Measurements from ENCODE around the gene KANSL2.

DNA sequence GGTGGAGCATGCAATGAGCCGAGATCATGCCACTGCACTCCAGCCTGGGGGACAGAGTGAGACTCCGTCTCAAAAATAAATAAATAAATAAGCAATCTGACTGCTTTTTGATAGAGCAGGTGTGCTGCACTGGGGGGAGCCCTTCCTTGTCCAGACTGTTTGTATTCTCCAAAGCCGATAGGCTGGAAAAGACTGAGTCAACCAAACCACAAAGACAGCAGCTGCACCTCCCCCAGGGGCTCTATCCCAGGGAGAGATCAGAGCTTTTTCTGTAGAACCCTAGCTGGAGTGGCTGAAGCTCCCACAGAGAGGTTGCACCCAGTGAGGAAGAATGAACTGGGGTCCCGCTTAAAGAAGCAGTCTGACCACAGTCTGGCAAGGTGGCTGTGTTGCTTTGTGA is 66.4 kb downstream of the KANSL2 start:
- TF ChIP-seq POLR2AphosphoS5 (IDR thresholded peaks at IDR 0.05), result no peak
- TF ChIP-seq POLR2A (IDR thresholded peaks at IDR 0.05), result no peak
- TF ChIP-seq, protein P1, sequence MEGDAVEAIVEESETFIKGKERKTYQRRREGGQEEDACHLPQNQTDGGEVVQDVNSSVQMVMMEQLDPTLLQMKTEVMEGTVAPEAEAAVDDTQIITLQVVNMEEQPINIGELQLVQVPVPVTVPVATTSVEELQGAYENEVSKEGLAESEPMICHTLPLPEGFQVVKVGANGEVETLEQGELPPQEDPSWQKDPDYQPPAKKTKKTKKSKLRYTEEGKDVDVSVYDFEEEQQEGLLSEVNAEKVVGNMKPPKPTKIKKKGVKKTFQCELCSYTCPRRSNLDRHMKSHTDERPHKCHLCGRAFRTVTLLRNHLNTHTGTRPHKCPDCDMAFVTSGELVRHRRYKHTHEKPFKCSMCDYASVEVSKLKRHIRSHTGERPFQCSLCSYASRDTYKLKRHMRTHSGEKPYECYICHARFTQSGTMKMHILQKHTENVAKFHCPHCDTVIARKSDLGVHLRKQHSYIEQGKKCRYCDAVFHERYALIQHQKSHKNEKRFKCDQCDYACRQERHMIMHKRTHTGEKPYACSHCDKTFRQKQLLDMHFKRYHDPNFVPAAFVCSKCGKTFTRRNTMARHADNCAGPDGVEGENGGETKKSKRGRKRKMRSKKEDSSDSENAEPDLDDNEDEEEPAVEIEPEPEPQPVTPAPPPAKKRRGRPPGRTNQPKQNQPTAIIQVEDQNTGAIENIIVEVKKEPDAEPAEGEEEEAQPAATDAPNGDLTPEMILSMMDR (IDR thresholded peaks at IDR 0.05), result no peak

Data from sigmoid colon (tissue), 4 donors.